Bladder microvascular endothelial cell (primary cell): Measurements from ENCODE around the gene CSNK1A1. TPM values are rescaled to one million over a fixed set of nuclear protein-coding genes. Genes with fewer than 3 reads are reported as not detected.

Experiments used
- total RNA-seq: library from RNA; depleted of rRNA; stranded (reverse); fragments of >200 nt; gene quantifications from 2 replicates; pipeline ENCODE4 v1.2.3, GENCODE V29; 2014

The CSNK1A1 gene
- 244 and 481 TPM in 2 replicates for total RNA-seq

DNA sequence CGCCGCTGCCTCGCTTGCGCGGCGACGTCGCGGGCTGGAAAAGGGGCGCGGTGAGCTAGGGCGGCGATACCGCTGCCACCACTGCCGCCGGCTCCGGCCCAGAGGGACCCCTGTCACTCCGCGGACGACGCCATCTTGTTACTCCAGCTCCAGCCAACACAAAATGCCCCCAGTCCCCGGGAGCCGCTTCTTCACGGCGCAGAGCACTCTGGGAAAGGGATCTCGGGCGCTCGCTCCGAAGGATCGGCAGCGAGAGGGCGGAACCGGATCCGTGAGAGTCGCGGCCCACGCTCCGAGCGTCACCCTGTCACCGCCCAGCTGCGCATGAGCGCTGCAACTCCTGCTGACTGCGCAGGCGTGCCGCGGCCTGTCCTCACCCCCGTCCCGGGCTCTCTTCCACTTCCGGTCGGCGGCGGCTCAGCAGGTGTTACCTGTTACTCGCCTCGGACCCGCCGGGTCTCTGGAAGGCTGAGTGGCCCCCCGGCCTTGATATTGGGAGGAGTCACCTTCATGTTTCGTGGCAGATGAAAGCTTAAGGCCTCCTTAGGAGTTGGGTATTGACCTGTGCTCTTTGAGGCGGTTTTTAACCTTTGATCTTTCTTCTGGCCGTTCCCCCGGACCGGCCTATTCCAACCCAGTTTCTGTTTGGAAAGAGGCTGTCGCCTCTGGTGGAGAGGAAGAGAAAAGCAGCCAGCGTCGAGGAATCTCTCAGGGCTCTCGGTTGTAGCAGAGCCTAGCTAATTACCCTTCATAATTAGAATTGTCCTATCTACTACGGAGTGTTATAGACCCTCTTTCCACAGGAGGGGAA lies at the start of gene CSNK1A1:
Gene CSNK1A1 (minus strand): TSS at position 213 of the 811 bp plus-strand sequence. CDS start 475 bp downstream, outside the sequence.

DNA sequence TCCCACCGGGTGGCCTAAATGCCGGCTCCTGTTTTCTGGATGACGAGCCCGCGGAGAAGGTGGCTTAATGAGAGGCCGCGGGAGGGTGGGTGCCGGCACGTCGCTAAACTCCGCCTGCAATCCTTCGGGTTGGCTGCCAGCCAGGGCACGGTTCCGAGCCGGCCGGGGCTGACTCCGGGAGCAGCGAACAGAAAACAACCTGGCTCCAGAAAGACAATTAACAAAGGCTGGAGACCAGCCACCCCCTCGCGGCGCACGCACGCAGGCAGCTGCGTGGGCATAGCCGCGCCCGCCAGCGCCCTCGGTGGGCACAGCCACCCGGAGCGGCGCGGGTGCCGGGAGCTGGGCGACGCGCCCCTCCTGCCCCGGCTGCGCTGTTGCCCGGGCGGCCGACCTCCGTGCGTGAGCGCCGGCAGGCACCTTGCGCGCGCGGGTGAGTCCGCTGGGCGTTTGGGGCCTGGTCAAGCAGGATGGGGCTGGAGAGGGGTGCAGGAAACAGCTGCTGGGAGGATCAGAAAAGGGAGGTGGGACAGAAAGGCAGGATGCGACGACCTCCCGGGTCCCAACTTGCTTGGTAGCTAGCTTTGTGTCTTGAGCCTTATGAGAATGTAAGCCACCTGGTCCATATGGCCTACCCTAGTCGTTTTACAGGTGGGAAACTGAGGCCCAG lies 30.1 kb upstream of the CSNK1A1 start, which contains the start of gene ARHGEF37:
Gene ARHGEF37 (plus strand): TSS at position 307 of the 670 bp plus-strand sequence. CDS start 16,272 bp downstream, outside the sequence.

Other genes starting within 250 kb of the CSNK1A1 start
- 18.5 and 87.2 TPM in 2 replicates for gene GRPEL2, start 205.9 kb downstream of the CSNK1A1 start, total RNA-seq
- 7.3 and 17.7 TPM in 2 replicates for gene PCYOX1L, start 193.4 kb downstream of the CSNK1A1 start, total RNA-seq
- gene IL17B, start 172.1 kb downstream of the CSNK1A1 start, total RNA-seq = not detected in 2 replicates
- gene ARHGEF37, start 30.1 kb upstream of the CSNK1A1 start, total RNA-seq = 8.6 and 35.4 TPM in 2 replicates
- 0.16 and 2.3 TPM in 2 replicates for gene PPARGC1B, start 178.9 kb upstream of the CSNK1A1 start, total RNA-seq